NCI-H1417 (cell line): ENCODE results near the gene GOLGA8B.
"Not testable (repeated sequence)": the region's sequence is repeated elsewhere in the genome, so short reads cannot be mapped to it uniquely, and the experiment has no call there.

ENCODE experiments used
- DNase-seq, 3 experiments: peaks; one replicate each; lab custom pipeline; 2025; lab: John Stamatoyannopoulos, UW

GOLGA8B gene, protein sequence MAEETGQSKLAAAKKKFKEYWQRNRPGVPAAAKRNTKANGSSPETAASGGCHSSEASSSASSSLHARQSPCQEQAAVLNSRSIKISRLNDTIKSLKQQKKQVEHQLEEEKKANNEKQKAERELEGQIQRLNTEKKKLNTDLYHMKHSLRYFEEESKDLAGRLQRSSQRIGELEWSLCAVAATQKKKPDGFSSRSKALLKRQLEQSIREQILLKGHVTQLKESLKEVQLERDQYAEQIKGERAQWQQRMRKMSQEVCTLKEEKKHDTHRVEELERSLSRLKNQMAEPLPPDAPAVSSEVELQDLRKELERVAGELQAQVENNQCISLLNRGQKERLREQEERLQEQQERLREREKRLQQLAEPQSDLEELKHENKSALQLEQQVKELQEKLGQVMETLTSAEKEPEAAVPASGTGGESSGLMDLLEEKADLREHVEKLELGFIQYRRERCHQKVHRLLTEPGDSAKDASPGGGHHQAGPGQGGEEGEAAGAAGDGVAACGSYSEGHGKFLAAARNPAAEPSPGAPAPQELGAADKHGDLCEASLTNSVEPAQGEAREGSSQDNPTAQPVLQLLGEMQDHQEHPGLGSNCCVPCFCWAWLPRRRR

GRCh38 chr15:34583399-34584329 is at the start of gene GOLGA8B:
TSS of gene GOLGA8B (minus strand) at chr15:34583651. CDS start at chr15:34535912, 47,739 bp downstream.
- DNase-seq: peak; percentile 51 to 93 (median 90)

- not testable (repeated sequence) for DNase-seq
Measured at GRCh38 chr15:34633165-34633564, 49.7 kb upstream of the GOLGA8B start.

DNA sequence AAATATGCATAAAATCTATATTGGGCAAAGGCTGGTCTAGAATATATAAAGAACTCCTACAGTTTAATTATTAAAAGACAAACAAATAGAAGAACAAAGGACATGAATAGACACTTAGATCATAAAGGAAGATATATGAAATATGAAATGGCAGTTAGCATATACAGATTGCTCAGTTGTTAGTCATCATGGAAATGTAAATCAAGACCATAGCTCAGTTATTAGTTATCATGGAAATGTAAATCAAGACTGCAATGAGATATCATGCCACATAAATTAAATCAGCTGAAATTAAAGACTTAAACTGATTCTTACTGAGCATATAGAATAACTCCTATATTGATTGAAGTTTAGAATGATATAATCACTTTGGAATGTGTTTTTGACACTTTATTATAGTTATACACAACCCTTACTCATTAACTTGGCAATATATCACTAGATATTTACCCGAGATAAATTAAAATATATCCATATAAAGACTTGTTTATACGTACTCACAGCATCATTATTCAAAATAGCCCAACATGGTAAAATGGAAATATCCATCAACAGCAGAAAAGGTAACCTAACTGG is 45.2 kb upstream of the GOLGA8B start:
- DNase-seq: peak in 1 of 3 experiments; percentile 18

GRCh38 chr15:34625007-34625406 is 41.6 kb upstream of the GOLGA8B start:
- DNase-seq: no peak

DNA sequence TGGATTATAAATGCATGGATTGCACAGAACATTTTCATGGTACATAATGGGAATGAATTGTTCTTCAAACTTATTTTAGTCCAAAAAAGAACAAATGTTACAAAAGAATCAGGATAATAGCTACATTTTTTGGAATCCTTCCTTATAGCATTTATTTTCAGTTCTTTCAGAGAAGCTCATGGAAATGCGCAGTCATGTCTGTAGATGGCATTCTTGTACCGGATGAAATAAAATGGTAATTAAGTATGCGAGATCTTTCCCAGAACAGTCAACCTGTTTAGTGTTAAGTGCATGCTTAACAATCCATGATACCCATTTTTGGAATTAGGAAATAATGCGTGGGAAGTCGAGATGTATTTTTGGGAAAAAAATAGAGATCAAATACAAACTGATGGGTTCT is 38.2 kb upstream of the GOLGA8B start:
- DNase-seq: peak in 2 of 3 experiments; percentile 15 to 59

- peak in 1 of 3 experiments; percentile 51 for DNase-seq
Measured at GRCh38 chr15:34620814-34621213, 37.4 kb upstream of the GOLGA8B start.

GRCh38 chr15:34620142-34620541 is 36.7 kb upstream of the GOLGA8B start:
- no peak for DNase-seq

GRCh38 chr15:34619151-34619550 is 35.7 kb upstream of the GOLGA8B start:
- DNase-seq: no peak

- no peak for DNase-seq
Measured at GRCh38 chr15:34618073-34618472, 34.6 kb upstream of the GOLGA8B start.

DNA sequence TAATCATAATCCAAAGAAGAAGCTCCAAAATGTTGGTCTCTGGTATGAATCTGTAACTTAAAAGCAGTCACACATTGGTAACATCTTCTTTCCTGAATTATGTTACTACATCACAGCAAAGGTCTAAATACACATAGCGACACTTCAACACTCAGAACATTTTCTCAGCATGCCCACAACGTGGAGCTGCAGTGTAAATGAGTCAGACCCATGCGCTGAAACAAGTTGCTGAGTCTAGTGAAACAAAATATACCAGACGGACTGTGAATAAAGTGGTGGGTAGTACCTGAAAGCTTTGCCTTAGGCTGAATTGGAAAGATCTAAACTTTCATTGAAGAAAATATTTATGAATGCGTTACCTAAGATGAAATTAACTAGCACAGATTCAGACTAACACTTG is 33.2 kb upstream of the GOLGA8B start:
- DNase-seq: peak in 1 of 3 experiments; percentile 53

DNA sequence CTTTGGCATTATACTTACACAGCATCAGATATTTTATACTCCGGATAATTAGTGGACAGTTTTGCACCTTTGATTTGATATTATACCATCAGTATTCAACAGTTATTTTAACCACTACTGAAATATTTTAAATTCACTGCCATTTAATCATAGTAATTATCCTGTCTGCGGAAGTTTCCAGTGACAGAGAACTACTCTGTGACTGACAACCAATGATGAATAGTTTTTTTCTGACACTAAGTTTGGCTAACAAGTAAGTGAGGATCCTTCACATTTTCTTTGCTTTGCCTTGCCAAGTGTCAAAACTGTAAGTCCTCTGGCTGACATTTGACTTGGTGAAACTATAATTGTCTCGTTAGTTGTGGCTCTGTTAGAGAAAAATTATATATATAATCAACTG is 30.5 kb upstream of the GOLGA8B start:
- no peak for DNase-seq

DNA sequence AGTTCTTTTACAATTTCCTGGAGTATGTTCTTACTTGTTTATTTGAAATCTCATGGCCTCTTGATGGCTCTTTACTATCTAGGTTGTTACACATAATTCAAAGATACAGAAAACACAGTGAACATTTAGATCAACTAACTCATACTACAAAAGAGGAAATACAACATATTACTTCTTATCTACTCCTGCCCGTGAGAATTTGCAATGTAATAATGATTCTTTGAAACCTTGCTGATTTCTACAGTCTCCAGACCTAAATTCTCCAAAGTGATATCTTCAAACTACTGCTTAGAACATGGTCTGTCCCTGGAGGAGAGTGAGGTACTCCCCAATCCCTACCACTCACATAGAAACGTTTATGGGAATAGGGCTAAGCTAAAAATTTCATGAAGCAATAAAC is 29.9 kb upstream of the GOLGA8B start:
- DNase-seq: no peak

GRCh38 chr15:34610354-34610753 is 26.9 kb upstream of the GOLGA8B start:
- peak in 1 of 3 experiments; percentile 49 for DNase-seq

- DNase-seq: no peak
Measured at GRCh38 chr15:34609102-34610057, 25.9 kb upstream of the GOLGA8B start.

GRCh38 chr15:34608517-34608916 is 25.1 kb upstream of the GOLGA8B start:
- DNase-seq: no peak

GRCh38 chr15:34607832-34608231 is 24.4 kb upstream of the GOLGA8B start:
- DNase-seq: no peak

DNA sequence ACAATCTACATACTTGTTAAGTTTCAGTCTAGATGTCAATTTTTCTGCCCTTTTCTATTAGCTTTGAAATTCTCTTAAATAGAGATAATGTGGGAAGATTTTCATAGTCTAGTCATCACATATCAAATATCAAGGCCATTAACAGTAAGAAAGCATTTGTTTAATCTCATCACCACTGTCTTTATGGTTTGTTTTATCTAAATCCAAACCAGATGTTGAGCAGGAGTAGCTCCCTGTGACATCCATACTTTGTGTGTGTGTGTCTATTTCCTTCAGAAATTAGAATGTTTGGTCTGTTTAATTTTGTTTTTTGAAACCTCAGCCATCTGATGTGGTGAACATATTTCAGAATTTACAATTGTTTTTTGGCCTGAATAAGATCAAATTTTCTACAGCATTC is 23.1 kb upstream of the GOLGA8B start:
- DNase-seq: no peak

DNA sequence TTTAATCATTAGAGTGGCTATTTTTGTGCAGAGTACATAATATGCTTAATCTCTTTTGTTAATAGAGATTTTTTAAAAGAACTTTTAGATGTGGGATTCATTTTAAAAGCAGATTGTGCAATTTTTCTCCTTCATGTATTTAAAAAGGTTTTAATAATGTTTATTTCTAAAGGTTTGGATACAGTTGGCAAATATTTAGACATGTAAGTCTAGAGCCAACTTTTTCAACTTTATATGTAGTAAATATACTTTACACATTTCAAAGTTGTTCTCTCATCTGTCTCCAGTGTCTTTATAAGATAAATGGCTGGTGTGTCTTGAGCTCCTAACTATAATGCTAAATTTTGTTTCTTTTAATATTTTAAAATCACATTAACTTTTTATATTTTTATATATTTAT is 22.7 kb upstream of the GOLGA8B start:
- no peak for DNase-seq

- DNase-seq: peak in 2 of 3 experiments; percentile 10 to 52
Measured at GRCh38 chr15:34603095-34603494, 19.6 kb upstream of the GOLGA8B start.

- DNase-seq: no peak
Measured at GRCh38 chr15:34600923-34601322, 17.5 kb upstream of the GOLGA8B start.
